GM12873 (cell line): Measurements from ENCODE around the gene ANKRD33B.

Source experiments
- TF ChIP-seq, protein P1 (sequence below): IDR thresholded peaks from 2 replicates; pipeline ENCODE4 v1.5.1; 2012; ENCODE audit warnings: low read depth, mild to moderate bottlenecking, moderate library complexity, low read length, control low read depth; ENCODE audit not compliant: insufficient read depth; ENCODE audit errors: missing control alignments

Gene ANKRD33B

GRCh38 chr5:10579536-10580521 is 16.0 kb downstream of the ANKRD33B start:
- TF ChIP-seq, protein P1, sequence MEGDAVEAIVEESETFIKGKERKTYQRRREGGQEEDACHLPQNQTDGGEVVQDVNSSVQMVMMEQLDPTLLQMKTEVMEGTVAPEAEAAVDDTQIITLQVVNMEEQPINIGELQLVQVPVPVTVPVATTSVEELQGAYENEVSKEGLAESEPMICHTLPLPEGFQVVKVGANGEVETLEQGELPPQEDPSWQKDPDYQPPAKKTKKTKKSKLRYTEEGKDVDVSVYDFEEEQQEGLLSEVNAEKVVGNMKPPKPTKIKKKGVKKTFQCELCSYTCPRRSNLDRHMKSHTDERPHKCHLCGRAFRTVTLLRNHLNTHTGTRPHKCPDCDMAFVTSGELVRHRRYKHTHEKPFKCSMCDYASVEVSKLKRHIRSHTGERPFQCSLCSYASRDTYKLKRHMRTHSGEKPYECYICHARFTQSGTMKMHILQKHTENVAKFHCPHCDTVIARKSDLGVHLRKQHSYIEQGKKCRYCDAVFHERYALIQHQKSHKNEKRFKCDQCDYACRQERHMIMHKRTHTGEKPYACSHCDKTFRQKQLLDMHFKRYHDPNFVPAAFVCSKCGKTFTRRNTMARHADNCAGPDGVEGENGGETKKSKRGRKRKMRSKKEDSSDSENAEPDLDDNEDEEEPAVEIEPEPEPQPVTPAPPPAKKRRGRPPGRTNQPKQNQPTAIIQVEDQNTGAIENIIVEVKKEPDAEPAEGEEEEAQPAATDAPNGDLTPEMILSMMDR: no peak

DNA sequence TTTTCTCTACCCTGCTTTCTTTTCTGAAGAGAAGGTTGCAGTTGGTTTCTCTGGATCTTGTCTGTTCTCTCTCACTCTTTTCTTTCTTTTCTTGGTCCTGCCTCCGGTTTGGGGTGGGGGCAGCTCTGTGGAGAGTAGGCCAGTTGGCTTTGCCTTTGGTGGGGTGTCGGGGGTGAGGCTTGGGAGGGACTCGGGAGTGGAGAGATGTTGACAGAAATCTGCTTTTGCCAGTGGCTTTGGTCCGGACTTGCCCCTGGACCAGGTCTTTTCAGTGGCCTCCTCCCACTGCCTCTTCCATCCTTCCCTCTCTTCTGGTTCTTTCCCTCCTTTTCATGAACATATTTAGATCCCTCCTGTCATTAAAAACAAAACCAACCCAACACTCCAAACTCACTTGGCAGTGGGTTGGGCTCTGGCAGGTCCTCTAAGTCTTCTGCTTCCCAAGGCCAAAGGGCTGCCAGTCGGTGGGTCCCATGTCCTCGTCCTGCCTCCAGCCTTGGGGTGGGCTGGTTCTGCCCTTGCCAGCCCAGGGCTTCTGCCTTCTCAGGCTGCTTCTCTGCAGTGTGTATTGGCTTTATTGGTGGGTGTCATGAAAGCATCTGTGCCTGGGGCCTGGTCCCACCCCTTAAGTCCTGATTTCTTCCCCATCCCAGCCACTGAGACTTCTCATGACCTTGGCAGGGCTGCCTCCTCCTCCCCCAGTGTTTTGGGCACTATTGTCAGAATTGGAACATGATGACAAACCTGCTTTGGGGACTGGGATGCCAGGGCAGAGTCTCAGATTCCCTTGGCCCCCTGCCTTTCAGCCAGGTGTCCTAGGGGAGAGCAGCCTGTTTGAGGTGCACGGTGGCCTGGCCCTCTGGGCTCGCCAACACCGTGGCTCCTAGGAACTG is 16.9 kb downstream of the ANKRD33B start:
- TF ChIP-seq, protein P1: no peak

DNA sequence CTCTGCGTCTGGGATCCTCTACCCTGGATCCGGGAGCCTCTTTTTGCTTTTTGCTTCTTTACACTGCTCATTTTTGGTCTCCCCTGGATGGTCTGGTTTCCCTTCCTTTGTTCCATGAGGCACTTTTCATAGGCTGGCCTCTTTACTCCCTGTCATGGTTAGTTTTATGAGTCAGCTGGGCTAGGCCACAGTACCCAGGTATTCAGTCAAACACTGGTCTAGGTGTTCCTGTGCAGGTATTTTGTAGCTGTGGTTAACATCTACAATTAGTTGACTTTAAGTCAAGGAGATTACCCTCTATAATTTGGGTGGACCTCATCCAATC is 17.5 kb downstream of the ANKRD33B start:
- TF ChIP-seq, protein P1: no peak

DNA sequence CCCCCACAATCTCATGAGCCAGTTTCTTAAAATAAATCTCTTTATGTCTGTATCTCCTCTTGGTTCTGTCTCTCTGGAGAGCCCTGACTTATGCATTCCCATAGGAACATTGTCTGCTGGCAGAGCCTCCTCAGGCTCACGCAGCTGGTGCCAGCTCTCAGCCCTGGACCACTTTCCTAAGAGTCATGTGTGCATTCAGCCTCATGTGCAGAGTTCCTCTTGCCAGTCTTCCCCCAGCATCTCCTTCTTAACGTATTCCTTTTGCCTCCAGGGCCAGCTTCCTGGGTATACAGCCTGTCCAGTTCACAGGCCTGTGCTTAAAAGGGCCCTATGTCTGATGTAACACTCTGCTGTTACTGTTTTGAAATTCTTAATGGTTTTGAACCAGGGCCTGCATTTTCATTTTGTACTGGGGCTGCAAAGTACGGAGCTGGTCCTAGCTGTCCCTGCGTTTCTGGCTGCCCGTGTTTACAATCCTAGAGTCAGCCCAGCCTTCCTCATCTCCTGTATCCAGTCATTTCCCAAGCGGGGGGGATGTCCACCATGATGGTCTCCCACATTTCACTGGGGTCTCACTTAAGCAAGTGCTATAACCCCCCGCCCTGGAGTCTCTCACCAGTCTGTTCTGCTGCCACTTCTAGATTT is 18.1 kb downstream of the ANKRD33B start:
- TF ChIP-seq, protein P1: no peak

- TF ChIP-seq, protein P1: no peak
These were observed 18.6 kb downstream of the ANKRD33B start for GRCh38 chr5:10582512-10582897.

DNA sequence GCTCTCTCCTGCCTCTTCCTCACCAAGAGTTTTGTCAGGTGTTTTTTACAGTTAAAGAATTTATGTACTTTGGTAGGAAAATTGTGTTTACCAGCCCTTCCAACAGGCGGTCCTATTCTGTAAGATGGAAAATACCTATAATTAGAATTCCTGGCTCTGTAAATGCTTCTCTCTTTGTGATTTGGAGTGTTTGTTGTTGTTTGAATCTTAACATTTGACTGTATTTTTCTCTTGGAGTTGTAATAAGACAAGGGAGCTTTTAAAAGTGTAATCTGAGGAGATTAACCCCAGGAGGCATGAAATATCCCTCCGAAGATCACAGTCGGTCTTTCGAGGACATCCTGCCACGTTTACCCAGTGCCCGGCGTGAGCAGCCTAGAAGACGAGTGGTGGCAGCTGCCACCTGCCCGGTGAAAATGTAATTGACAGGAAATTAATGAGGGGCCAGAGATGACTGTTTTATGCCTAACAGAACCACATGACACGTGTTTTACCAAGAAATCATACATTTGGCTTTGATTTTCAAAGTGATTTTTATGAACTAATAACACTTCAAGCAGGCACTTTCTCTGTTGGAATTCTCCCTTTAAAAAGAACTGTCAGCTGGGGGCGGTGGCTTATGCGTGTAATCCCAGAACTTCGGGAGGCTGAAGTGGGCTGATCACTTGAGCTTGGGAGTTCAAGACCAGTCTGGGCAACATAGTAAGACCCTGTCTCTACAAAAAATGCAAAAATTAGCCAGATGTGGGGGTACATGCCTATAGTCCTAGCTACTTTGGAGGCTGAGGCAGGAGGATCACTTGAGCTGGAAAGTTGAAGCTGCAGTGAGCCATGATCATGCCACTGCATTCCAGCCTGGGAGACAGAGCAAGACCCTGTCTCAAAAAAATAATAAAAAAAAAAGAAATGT is 20.0 kb downstream of the ANKRD33B start:
- TF ChIP-seq, protein P1: no peak
